Measurements from ENCODE around the gene RADIL.

Gene RADIL

DNA sequence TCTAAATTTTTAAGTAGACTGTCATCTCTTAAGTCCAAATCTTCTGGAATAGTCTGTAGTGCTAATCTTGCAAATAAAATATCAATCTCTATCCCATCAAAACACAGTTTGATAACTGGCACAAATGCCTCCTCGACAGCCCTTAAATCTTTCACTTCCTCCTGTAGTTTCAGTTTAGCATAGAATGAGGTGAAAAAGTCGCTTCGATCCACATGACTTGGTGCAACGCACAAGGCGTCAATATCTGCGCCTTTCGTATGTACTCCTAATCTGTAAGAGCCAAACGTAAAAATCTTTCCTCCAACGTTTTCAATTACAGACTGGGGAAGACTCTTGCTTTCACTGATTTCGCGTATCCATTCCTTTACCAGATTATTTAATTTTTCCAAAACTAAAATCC, 22.3 kb downstream of the RADIL start:
- no peak for FAIRE-seq
- TF ChIP-seq, protein P1, sequence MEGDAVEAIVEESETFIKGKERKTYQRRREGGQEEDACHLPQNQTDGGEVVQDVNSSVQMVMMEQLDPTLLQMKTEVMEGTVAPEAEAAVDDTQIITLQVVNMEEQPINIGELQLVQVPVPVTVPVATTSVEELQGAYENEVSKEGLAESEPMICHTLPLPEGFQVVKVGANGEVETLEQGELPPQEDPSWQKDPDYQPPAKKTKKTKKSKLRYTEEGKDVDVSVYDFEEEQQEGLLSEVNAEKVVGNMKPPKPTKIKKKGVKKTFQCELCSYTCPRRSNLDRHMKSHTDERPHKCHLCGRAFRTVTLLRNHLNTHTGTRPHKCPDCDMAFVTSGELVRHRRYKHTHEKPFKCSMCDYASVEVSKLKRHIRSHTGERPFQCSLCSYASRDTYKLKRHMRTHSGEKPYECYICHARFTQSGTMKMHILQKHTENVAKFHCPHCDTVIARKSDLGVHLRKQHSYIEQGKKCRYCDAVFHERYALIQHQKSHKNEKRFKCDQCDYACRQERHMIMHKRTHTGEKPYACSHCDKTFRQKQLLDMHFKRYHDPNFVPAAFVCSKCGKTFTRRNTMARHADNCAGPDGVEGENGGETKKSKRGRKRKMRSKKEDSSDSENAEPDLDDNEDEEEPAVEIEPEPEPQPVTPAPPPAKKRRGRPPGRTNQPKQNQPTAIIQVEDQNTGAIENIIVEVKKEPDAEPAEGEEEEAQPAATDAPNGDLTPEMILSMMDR (IDR thresholded peaks at IDR 0.05; ENCODE audit: insufficient read depth, missing control alignments), result no peak
- no peak for DNase-seq (ENCODE audit: insufficient read length, low spot score)

DNA sequence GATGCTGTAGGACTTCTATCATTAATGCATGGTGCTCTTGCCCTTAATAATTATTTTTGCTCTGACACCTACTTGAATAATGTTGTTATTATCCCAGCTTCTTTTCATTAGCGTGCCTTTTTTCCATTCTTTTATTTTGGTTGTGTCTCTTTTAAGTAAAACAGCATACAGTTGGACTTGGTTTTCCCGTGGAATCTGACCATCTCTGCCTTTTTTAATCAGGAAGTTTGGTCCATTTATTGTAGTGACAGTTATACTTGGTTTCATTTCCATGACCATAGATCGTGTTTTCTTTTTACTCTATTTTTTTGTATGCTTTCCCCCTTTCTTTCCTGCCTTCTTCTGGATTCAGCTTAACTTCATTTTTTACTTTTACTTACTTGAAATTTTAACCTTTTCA, 26.3 kb downstream of the RADIL start:
- no peak for FAIRE-seq
- TF ChIP-seq, protein P1 (IDR thresholded peaks at IDR 0.05; ENCODE audit: insufficient read depth, missing control alignments), result no peak
- no peak for DNase-seq (ENCODE audit: insufficient read length, low spot score)

DNA sequence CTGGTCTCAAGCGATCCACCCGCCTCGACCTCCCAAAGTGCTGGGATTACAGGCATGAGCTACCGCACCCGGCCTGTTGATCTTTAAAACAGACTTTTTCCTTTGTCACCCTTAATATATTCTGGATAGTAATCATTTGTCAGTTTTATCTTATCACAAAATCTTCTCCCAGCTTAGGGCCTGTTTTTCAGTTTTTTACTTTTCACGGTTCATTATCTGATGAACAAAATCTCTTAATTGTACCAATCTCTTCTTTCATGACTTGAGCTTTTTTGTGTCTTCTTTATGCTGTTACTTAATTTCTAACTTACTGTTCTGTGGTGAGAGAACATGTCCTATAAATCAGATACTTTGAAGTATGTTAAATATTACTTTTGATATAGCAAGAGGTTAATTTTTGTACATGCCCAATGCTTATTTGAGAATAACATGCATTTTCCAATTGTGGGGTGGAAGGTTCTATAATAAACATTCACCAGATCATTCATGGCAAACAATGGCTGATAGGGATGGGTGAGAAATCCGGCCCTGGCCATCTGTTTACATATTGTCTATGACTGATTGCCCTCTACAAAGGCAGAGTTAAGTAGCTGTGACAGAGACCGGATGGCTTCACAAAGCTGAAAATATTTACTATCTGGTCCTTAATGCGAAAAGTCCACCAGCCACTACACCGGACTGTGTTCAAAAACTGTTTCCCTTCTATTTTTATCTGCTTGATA, 27.0 kb downstream of the RADIL start:
- FAIRE-seq (peak; percentile 87), DNase-seq (ENCODE audit: insufficient read length, low spot score) (no peak)
- TF ChIP-seq, protein P1 (IDR thresholded peaks at IDR 0.05; ENCODE audit: insufficient read depth, missing control alignments), result no peak

DNA sequence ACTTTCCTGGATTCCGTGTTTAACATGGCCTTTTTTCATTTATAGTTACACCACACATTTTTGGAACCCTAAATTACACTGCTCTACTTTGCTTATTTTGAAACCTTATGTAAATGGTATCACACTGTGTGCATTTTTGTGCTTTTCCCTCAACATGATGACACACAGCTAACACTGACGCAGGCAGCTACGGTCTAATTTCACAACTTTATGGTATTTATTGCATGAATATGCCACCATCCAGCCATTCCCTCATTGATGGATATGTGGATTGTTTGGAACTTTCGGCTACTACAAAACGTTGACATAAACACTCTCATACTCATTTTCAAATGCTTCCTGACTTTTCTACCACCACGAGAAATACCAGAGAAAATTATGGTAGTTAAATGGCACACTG, 28.6 kb downstream of the RADIL start:
- TF ChIP-seq, protein P1 (IDR thresholded peaks at IDR 0.05; ENCODE audit: insufficient read depth, missing control alignments), result no peak
- FAIRE-seq (no peak), DNase-seq (ENCODE audit: insufficient read length, low spot score) (no peak)

DNA sequence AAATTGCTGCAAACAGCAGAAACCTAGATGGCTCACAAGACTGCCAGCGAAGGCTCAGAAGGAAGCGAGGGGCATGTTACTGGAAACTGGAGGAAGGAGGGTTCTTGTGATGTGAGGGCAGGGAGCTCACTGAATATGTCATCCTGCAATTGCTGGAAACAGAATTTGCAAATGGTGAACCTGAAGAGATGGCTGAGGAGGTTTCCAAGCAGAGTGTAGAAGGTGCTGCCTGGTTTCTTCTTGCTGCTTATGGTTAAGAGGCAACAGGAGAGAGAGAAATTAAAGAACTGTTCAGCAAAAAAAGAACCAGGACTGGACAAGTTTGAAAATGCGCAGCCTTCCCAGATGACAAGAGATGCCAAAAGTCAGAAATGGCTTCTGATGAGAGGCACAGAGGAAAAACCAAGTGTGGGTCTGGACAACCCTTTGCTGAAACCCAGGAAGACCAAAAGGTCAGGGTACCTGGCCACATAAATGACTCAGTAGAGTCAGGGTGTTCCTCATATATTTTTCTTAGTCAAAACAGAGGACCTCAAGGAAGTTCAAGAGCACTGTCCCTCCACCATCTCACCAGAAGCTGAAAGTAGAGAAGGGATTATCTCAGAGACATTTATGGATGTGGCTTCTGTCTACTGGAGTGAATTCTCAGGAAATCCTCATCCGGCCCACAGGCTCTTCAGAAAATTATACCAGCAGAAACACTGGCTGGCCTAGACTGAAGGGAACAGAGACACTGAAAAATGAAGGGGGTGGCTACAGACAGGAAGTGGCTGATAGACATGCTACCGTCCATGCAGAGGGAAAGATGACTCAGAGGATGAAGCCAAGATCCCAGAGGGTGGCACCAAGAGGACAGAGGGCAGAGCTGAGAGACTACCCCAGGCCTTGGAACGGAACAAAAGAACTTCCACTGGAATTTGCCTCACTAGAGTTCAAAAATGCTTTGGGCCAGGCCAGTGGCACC, 31.8 kb downstream of the RADIL start:
- DNase-seq (ENCODE audit: insufficient read length, low spot score), result no peak
- TF ChIP-seq, protein P1 (IDR thresholded peaks at IDR 0.05; ENCODE audit: insufficient read depth, missing control alignments), result no peak
- no peak for FAIRE-seq

DNA sequence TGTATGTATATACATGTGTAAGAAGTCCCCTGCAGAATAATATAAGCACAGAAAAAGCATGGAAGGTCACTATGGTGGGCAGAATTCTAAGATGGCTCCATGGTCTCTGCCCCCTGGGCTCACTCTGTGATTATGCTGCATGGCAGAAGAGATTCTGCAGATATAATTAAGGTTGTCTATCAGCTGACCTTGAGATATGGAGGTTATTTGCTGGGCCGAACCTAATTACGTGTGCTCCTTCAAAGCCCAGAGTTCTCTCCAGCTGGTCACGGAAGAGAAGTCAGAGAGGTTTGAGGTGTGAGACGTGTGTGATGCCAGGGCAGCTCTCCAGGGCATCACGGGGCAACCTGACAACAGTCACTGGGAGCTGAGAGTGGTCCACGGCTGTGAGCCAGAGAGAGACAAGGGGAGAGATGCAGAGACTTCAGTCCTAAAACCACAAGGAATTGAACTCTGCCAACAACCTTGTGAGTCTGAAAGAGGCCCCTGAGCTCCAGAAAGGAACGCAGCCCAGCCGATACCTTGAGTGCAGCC, 33.2 kb downstream of the RADIL start:
- FAIRE-seq, result no peak
- TF ChIP-seq, protein P1 (IDR thresholded peaks at IDR 0.05; ENCODE audit: insufficient read depth, missing control alignments), result no peak
- DNase-seq (ENCODE audit: insufficient read length, low spot score), result no peak
